Activated CD4-positive, alpha-beta T cell treated with anti-CD3 and anti-CD28 coated beads, Interleukin-2, Interleukin-4, amounts not matched to agents 100 ng/mL and 50 ng/mL, durations not matched to agents 16 hours and 8 hours (primary cell): ENCODE measurements around the gene BLOC1S3.

Source experiments
- DNase-seq: peaks from one replicate; pipeline ENCODE4 v3.0.0-alpha.2; 2020; ENCODE audit warnings: low spot score

Gene BLOC1S3

GRCh38 chr19:45146251-45146650, 32.3 kb upstream of the BLOC1S3 start:
- DNase-seq = no peak

- no peak for DNase-seq
These were observed 31.8 kb upstream of the BLOC1S3 start for GRCh38 chr19:45146741-45147205.

GRCh38 chr19:45147835-45148676, 30.5 kb upstream of the BLOC1S3 start:
- no peak for DNase-seq

GRCh38 chr19:45149129-45149528, 29.5 kb upstream of the BLOC1S3 start:
- no peak for DNase-seq

GRCh38 chr19:45150180-45150579, 28.4 kb upstream of the BLOC1S3 start:
- DNase-seq = no peak

- DNase-seq = no peak
These were observed 27.8 kb upstream of the BLOC1S3 start for GRCh38 chr19:45150751-45151281.

- DNase-seq = no peak
These were observed 27.3 kb upstream of the BLOC1S3 start for GRCh38 chr19:45151320-45151719.

GRCh38 chr19:45151821-45152503, 26.6 kb upstream of the BLOC1S3 start:
- no peak for DNase-seq

- peak; percentile 39 for DNase-seq
These were observed 25.9 kb upstream of the BLOC1S3 start for GRCh38 chr19:45152504-45153338.

- no peak for DNase-seq
These were observed 25.1 kb upstream of the BLOC1S3 start for GRCh38 chr19:45153339-45154063.

GRCh38 chr19:45154064-45154827, 24.3 kb upstream of the BLOC1S3 start:
- DNase-seq = no peak

GRCh38 chr19:45156011-45156630, 22.5 kb upstream of the BLOC1S3 start:
- no peak for DNase-seq

- no peak for DNase-seq
These were observed 21.8 kb upstream of the BLOC1S3 start for GRCh38 chr19:45156751-45157150.

GRCh38 chr19:45158503-45159209, 19.9 kb upstream of the BLOC1S3 start:
- DNase-seq = no peak

GRCh38 chr19:45159210-45159970, 19.2 kb upstream of the BLOC1S3 start:
- DNase-seq = no peak

- no peak for DNase-seq
These were observed 18.6 kb upstream of the BLOC1S3 start for GRCh38 chr19:45159971-45160324.

GRCh38 chr19:45160870-45161737, 17.5 kb upstream of the BLOC1S3 start, which contains the start of gene NKPD1:
Gene NKPD1 (minus strand): TSS chr19:45160982. CDS start chr19:45160150, 832 bp downstream.
- DNase-seq = no peak
